ENCODE data around the gene MACF1.
"Not testable (repeated sequence)": the region's sequence is repeated elsewhere in the genome, so short reads cannot be mapped to it uniquely, and the experiment has no call there.

GRCh38 chr1:39515131-39516086 lies 310.9 kb downstream of the MACF1 start:
- TF ChIP-seq EZH2 (IDR thresholded peaks at IDR 0.05; ENCODE audit: borderline replicate concordance, insufficient read depth, low read depth, low read length, poor library complexity, severe bottlenecking); CTCF (IDR thresholded peaks at IDR 0.05): not testable (repeated sequence)
